SU-DHL-6 (cell line): ENCODE data around the gene PLEKHH2.

ENCODE experiments used
- H2AFZ ChIP-seq: fragments of 200-600 bp; sonication (generic); 2 replicates; pipeline ENCODE4 v1.6.1; 2014; ENCODE audit warnings: low read depth, mild to moderate bottlenecking, moderate library complexity, mixed read lengths, antibody characterized with exemption, low read length; ENCODE audit not compliant: severe bottlenecking
- H3F3A ChIP-seq: fragments of 200-600 bp; shearing (Covaris generic); 2 replicates; pipeline ENCODE4 v1.6.0; 2016; ENCODE audit warnings: antibody characterized with exemption, mild to moderate bottlenecking; ENCODE audit not compliant: insufficient read depth
- H3K27ac ChIP-seq: fragments of 200-600 bp; sonication (generic); 2 replicates; pipeline ENCODE4 v1.5.1; 2016; ENCODE audit warnings: low read depth, mild to moderate bottlenecking, low read length, moderate library complexity, mixed read lengths
- H3K27me3 ChIP-seq: fragments of 200-600 bp; sonication (generic), shearing (Covaris generic); 2 replicates; pipeline ENCODE4 v1.6.0; 2014; ENCODE audit warnings: mild to moderate bottlenecking, low read length
- H3K36me3 ChIP-seq: fragments of 200-600 bp; sonication (generic); 2 replicates; pipeline ENCODE4 v1.6.1; 2014; ENCODE audit warnings: mild to moderate bottlenecking, low read length, mixed read lengths
- H3K4me2 ChIP-seq: fragments of 300-600, 200-600 bp; shearing (Covaris generic), sonication (generic); 2 replicates; pipeline ENCODE4 v1.6.0; 2014; ENCODE audit warnings: low read length, low read depth, mild to moderate bottlenecking; ENCODE audit not compliant: poor library complexity, severe bottlenecking
- H3K4me3 ChIP-seq: fragments of 200-600 bp; sonication (generic); 2 replicates; pipeline ENCODE4 v1.5.1; 2014; ENCODE audit warnings: antibody characterized with exemption, low read length, mild to moderate bottlenecking, mixed read lengths; ENCODE audit not compliant: insufficient read depth, poor library complexity, severe bottlenecking
- H3K79me2 ChIP-seq: fragments of 200-600 bp; sonication (generic); 2 replicates; pipeline ENCODE4 v1.6.1; 2014; ENCODE audit warnings: mild to moderate bottlenecking, low read length, moderate library complexity; ENCODE audit not compliant: insufficient read depth
- H3K9ac ChIP-seq: fragments of 200-600 bp; sonication (generic); 2 replicates; pipeline ENCODE4 v1.7.0; 2014; ENCODE audit warnings: mild to moderate bottlenecking, low read length
- H3K9me2 ChIP-seq: fragments of 200-600 bp; sonication (generic); replicated peaks from 2 replicates; pipeline ENCODE4 v1.6.1; 2014; ENCODE audit warnings: low read length; ENCODE audit not compliant: insufficient read depth
- H3K9me3 ChIP-seq: fragments of 200-600 bp; sonication (generic); 2 replicates; pipeline ENCODE4 v1.6.1; 2014; ENCODE audit warnings: low read length, mixed read lengths; ENCODE audit not compliant: insufficient read depth
- H4K20me1 ChIP-seq: fragments of 200-600 bp; sonication (generic); 2 replicates; pipeline ENCODE4 v1.6.1; 2014; ENCODE audit warnings: low read depth, mild to moderate bottlenecking, antibody characterized with exemption, low read length, moderate library complexity, mixed read lengths
- CTCF ChIP-seq: fragments of 200-600 bp; sonication (generic); IDR thresholded peaks from one replicate; pipeline ENCODE4 v1.5.1; 2017; ENCODE audit warnings: antibody characterized with exemption, mild to moderate bottlenecking, low read length, moderate library complexity; ENCODE audit not compliant: insufficient read depth, poor library complexity, severe bottlenecking
- EZH2phosphoT487 ChIP-seq: fragments of 200-600 bp; sonication (generic), shearing (Covaris generic); conservative IDR thresholded peaks from 2 replicates; pipeline ENCODE4 v1.6.1; 2018; ENCODE audit warnings: mild to moderate bottlenecking, antibody characterized with exemption, low read length, moderate library complexity, mixed read lengths

Gene PLEKHH2

DNA sequence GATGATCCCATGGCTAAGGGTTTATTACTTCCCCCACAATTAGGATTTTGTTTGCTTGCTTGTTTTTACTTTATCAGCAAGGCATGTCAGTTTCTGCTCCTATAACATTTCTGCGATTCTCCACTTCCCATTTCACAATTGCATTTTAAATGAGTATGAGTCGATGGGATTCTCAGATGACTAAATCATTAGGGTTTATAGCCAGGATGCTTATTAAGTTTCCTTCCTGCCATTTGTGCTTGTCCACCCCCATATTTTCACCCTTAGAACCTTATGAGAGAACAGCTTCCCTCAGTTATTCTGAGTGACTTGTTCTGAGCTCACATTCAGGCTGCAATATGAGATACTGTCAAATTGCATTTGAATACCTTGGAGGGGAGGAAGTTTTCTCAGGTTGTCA, 77.1 kb downstream of the PLEKHH2 start:
- H3K27ac ChIP-seq = no peak overlapping the region
- H3K4me2 ChIP-seq = no peak overlapping the region

DNA sequence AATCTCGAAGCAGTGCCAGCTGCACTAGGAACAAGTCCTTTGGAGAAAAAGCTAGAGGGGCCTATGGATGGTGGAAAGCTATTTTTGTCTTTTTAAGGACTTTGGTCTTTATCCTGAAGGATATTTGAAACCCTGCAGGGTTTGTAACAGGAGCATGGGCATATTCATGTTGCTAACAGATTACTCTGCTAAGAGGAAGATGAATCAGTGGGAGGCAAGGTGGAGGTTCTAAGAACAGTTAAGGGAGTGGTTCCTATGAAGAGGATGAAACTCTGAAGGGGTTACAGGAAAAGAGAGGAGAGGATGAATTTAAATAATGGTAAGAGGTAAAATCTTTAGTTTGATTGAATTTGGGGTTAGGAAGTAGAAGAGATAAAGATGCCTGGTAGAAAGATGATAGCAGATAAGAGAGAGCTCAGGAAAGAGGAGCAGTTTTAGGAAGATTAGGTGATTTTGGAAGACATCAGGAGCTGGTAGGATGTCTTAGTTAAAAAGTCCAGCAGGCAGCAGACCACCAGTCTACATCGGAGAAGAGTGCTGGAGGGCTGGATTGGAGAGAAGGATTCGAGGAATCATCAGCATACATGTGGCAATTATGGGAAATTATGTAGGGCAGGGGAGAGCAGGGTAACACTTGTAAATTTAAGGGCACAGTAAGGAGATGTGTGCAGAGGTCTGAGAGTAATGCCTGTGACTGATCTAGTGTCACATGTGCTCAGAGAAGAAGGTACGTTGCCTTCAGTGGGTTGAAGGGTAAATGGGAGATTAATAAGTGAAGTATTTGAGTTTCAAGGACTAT, 78.4 kb downstream of the PLEKHH2 start:
- Histone ChIP-seq H3K4me2 (no peak overlapping the region), H3K9ac (no peak overlapping the region), H3K9me3 (no peaks in the 10 kb centered on the region), H3F3A (no peaks in the 10 kb centered on the region), H3K36me3 (no peaks in the 10 kb centered on the region), H3K4me3 (no peak overlapping the region), H3K79me2 (no peaks in the 10 kb centered on the region), H3K27ac (no peak overlapping the region), H4K20me1 (no peaks in the 10 kb centered on the region), H2AFZ (no peak overlapping the region), H3K27me3 (no peaks in the 10 kb centered on the region), H3K9me2 (no peaks in the 10 kb centered on the region)
- TF ChIP-seq EZH2phosphoT487 (no peak), CTCF (no peak)

More for the DNA sequence above, 77.1 kb downstream of the PLEKHH2 start:
- Histone ChIP-seq H3K9me2 (no peaks in the 10 kb centered on the region), H3K9ac (no peak overlapping the region), H3K9me3 (no peaks in the 10 kb centered on the region), H3K79me2 (no peaks in the 10 kb centered on the region), H3K36me3 (no peaks in the 10 kb centered on the region), H2AFZ (no peak overlapping the region), H3K4me3 (no peak overlapping the region), H3K27me3 (no peaks in the 10 kb centered on the region), H4K20me1 (no peaks in the 10 kb centered on the region), H3F3A (no peaks in the 10 kb centered on the region)
- TF ChIP-seq CTCF (no peak), EZH2phosphoT487 (no peak)

- no peak for TF ChIP-seq CTCF
- TF ChIP-seq EZH2phosphoT487 = no peak
- no peaks in the 10 kb centered on the region for H3K27me3 ChIP-seq
- no peak overlapping the region for H3K9ac ChIP-seq
- no peak overlapping the region for H3K27ac ChIP-seq
- no peaks in the 10 kb centered on the region for H3K9me2 ChIP-seq
- H3K36me3 ChIP-seq = no peaks in the 10 kb centered on the region
- no peak overlapping the region for H2AFZ ChIP-seq
- H4K20me1 ChIP-seq = no peaks in the 10 kb centered on the region
- H3K4me3 ChIP-seq = no peak overlapping the region
- H3K9me3 ChIP-seq = no peaks in the 10 kb centered on the region
- no peaks in the 10 kb centered on the region for H3K79me2 ChIP-seq
- no peak overlapping the region for H3K4me2 ChIP-seq
- H3F3A ChIP-seq = no peaks in the 10 kb centered on the region
Measured at GRCh38 chr2:43717322-43717721, 80.3 kb downstream of the PLEKHH2 start.
